ENCODE results near the gene DDX1.

- TF ChIP-seq TAF1 (IDR thresholded peaks at IDR 0.05; ENCODE audit: low read depth), result no peak
- TF ChIP-seq EP300 (IDR thresholded peaks at IDR 0.05; ENCODE audit: borderline replicate concordance), result no peak
- no peak for TF ChIP-seq REST (IDR thresholded peaks at IDR 0.05; ENCODE audit: low read depth)
- TF ChIP-seq CREB1 (IDR thresholded peaks at IDR 0.05; ENCODE audit: low read depth), result no peak
These were observed 14.5 kb upstream of the DDX1 start for GRCh38 chr2:15577071-15577735.

Data from Ishikawa (cell line).